Kidney epithelial cell (primary cell): ENCODE results near the gene PHTF2. TPM values are rescaled to one million over a fixed set of nuclear protein-coding genes. Genes with fewer than 3 reads are reported as not detected.

Source experiments
- DNase-seq: peaks from one replicate; pipeline ENCODE4 v3.0.0-alpha.2; 2010; ENCODE audit warnings: low read depth
- H3K27me3 ChIP-seq: 2 replicates; pipeline ENCODE4 v1.6.0; 2011; ENCODE audit warnings: low read length; ENCODE audit not compliant: control insufficient read depth, insufficient read depth
- H3K36me3 ChIP-seq: 2 replicates; pipeline ENCODE4 v1.5.1; 2011; ENCODE audit warnings: low read length; ENCODE audit not compliant: control insufficient read depth, insufficient read depth
- H3K4me3 ChIP-seq: 2 replicates; pipeline ENCODE4 v1.5.1; 2011; ENCODE audit warnings: low read depth, mild to moderate bottlenecking, control low read depth, low read length
- CTCF ChIP-seq: IDR thresholded peaks from 2 replicates; pipeline ENCODE4 v1.5.1; 2011; ENCODE audit warnings: mild to moderate bottlenecking, moderate library complexity, low read length, control low read depth, inconsistent platforms; ENCODE audit not compliant: insufficient read depth, poor library complexity, severe bottlenecking
- total RNA-seq: library from RNA; depleted of rRNA; stranded (reverse); fragments of >200 nt; gene quantifications from 2 replicates; pipeline ENCODE4 v1.2.3, GENCODE V29; 2015

Gene PHTF2
- total RNA-seq, 1 donor from 2014 or later, result 7.3 TPM

GRCh38 chr7:77897004-77897547, 98.5 kb downstream of the PHTF2 start:
- Histone ChIP-seq H3K36me3 (no peaks in the 10 kb centered on the region), H3K4me3 (no peak overlapping the region), H3K27me3 (no peaks in the 10 kb centered on the region)
- TF ChIP-seq CTCF, result no peak
- DNase-seq, result no peak

- Histone ChIP-seq H3K27me3 (no peaks in the 10 kb centered on the region), H3K4me3 (no peak overlapping the region), H3K36me3 (no peaks in the 10 kb centered on the region)
- TF ChIP-seq CTCF, result no peak
- no peak for DNase-seq
Measured at GRCh38 chr7:77899516-77899915, 100.9 kb downstream of the PHTF2 start.

- no peak overlapping the region for H3K4me3 ChIP-seq
- no peak for DNase-seq
- no peaks in the 10 kb centered on the region for H3K36me3 ChIP-seq
- TF ChIP-seq CTCF, result peak; percentile 3
- no peaks in the 10 kb centered on the region for H3K27me3 ChIP-seq
Measured at GRCh38 chr7:77903597-77903996, 105.0 kb downstream of the PHTF2 start.

- no peak overlapping the region for H3K4me3 ChIP-seq
- TF ChIP-seq CTCF, result no peak
- no peak for DNase-seq
- no peaks in the 10 kb centered on the region for H3K27me3 ChIP-seq
- H3K36me3 ChIP-seq, result no peaks in the 10 kb centered on the region
Measured at GRCh38 chr7:77904252-77904651, 105.7 kb downstream of the PHTF2 start.

GRCh38 chr7:77907281-77907680, 108.7 kb downstream of the PHTF2 start:
- no peaks in the 10 kb centered on the region for H3K27me3 ChIP-seq
- DNase-seq, result no peak
- no peak for TF ChIP-seq CTCF
- H3K4me3 ChIP-seq, result no peak overlapping the region
- H3K36me3 ChIP-seq, result no peaks in the 10 kb centered on the region

GRCh38 chr7:77908664-77909063, 110.1 kb downstream of the PHTF2 start:
- no peak for TF ChIP-seq CTCF
- no peak for DNase-seq
- no peaks in the 10 kb centered on the region for H3K27me3 ChIP-seq
- H3K36me3 ChIP-seq, result no peaks in the 10 kb centered on the region
- no peak overlapping the region for H3K4me3 ChIP-seq
